H1 (cell line): ENCODE measurements around the gene VGLL4. TPM values are rescaled to one million over a fixed set of nuclear protein-coding genes. Genes with fewer than 3 reads are reported as not detected.

ENCODE experiments used
- BCL11A ChIP-seq, 2 experiments: IDR thresholded peaks; one replicate each; pipeline ENCODE4 v1.6.1; 2011; ENCODE audit warnings: low read depth in 2 of 2, low read length in 2 of 2, mild to moderate bottlenecking in 2 of 2
- HDAC2 ChIP-seq, 2 experiments: fragments of 300-600 bp in 1 of 2; sonication (generic) in 1 of 2; IDR thresholded peaks; 2 replicates each; pipeline ENCODE4 v1.6.1; 2011 to 2012; ENCODE audit warnings: low read depth in 2 of 2, low read length in 2 of 2, mild to moderate bottlenecking in 2 of 2, moderate library complexity in 2 of 2, borderline replicate concordance in 1 of 2, inconsistent platforms in 1 of 2
- NANOG ChIP-seq: IDR thresholded peaks from 2 replicates; pipeline ENCODE4 v1.6.1; 2011; ENCODE audit warnings: low read length, low read depth, mild to moderate bottlenecking, inconsistent platforms; ENCODE audit not compliant: insufficient read depth, poor library complexity, severe bottlenecking
- SP2 ChIP-seq: IDR thresholded peaks from 2 replicates; pipeline ENCODE4 v1.6.1; 2012; ENCODE audit warnings: mild to moderate bottlenecking, low read length, inconsistent platforms
- TCF12 ChIP-seq: IDR thresholded peaks from 2 replicates; pipeline ENCODE4 v1.6.1; 2011; ENCODE audit warnings: low read depth, mild to moderate bottlenecking, low read length
- polyA plus RNA-seq, 7 experiments: library from polyadenylated mRNA; depleted of rRNA in 3 of 7; stranded (reverse) in 5 of 7; unstranded in 2 of 7; fragments of >200 nt in 5 of 7; fragments of 200-250 nt in 2 of 7; gene quantifications; 1 replicate in 5 of 7; 2 replicates in 1 of 7; 4 replicates in 1 of 7; pipeline versions ENCODE4 v1.2.1 to v1.2.3, GENCODE V29; 2011 to 2013; ENCODE audit warnings: missing spikeins in 2 of 7, mixed read lengths in 2 of 7
- total RNA-seq: library from RNA; stranded (reverse); fragmentation: NEBNext Ultra II Directional; extraction: Animal tissue kit (Norgen Biotek cat#: 25700); gene quantifications from 2 replicates; pipeline ENCODE4 v1.2.1, GENCODE V29; 2021
- TF ChIP-seq, protein P1 (sequence below): IDR thresholded peaks from 2 replicates; pipeline ENCODE4 v1.6.1; 2011; ENCODE audit warnings: low read length, improper control_type of control experiment
- TF ChIP-seq, protein P2 (sequence below): fragments of 300-600 bp; sonication (generic); IDR thresholded peaks from 2 replicates; pipeline ENCODE4 v1.7.1; 2012; ENCODE audit warnings: low read length, moderate library complexity, mild to moderate bottlenecking, inconsistent platforms; ENCODE audit not compliant: insufficient replicate concordance

VGLL4 gene
- total and polyA plus RNA-seq, 2 of the 8 experiments (the other 6 are each of a cell fraction or from before 2014, with no cell fraction given) = 45.1 to 50.0 TPM

DNA sequence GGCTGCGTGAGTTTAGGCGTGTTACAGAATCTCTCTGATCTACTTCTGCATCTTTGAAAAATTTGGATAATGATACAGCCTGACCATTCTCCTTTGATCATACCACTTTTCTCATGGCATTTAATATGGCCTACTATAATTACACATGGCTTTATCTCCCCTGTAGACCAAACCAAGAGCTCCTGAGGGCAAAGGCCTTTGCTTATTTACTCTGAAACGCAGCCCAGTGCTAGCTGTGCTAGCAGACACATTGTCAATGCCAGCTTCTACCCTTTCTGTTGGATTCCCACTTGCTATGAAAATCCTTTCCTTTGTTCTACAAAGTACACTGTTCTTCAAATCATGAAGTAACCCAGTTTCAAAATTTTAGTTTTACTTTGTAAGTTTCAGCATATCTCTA, 16.5 kb upstream of the VGLL4 start (continued):
- TF ChIP-seq TCF12 (no peak), SP2 (no peak), HDAC2 (IDR thresholded peaks at IDR 0.05; ENCODE audit: borderline replicate concordance in 1 of 2, low read depth in 2 of 2, low read length in 2 of 2) (no peak), BCL11A (IDR thresholded peaks at IDR 0.05; ENCODE audit: low read depth in 2 of 2, low read length in 2 of 2) (no peak), NANOG (no peak)
- TF ChIP-seq, protein P1, sequence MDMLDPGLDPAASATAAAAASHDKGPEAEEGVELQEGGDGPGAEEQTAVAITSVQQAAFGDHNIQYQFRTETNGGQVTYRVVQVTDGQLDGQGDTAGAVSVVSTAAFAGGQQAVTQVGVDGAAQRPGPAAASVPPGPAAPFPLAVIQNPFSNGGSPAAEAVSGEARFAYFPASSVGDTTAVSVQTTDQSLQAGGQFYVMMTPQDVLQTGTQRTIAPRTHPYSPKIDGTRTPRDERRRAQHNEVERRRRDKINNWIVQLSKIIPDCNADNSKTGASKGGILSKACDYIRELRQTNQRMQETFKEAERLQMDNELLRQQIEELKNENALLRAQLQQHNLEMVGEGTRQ = no peak
- TF ChIP-seq, protein P2, sequence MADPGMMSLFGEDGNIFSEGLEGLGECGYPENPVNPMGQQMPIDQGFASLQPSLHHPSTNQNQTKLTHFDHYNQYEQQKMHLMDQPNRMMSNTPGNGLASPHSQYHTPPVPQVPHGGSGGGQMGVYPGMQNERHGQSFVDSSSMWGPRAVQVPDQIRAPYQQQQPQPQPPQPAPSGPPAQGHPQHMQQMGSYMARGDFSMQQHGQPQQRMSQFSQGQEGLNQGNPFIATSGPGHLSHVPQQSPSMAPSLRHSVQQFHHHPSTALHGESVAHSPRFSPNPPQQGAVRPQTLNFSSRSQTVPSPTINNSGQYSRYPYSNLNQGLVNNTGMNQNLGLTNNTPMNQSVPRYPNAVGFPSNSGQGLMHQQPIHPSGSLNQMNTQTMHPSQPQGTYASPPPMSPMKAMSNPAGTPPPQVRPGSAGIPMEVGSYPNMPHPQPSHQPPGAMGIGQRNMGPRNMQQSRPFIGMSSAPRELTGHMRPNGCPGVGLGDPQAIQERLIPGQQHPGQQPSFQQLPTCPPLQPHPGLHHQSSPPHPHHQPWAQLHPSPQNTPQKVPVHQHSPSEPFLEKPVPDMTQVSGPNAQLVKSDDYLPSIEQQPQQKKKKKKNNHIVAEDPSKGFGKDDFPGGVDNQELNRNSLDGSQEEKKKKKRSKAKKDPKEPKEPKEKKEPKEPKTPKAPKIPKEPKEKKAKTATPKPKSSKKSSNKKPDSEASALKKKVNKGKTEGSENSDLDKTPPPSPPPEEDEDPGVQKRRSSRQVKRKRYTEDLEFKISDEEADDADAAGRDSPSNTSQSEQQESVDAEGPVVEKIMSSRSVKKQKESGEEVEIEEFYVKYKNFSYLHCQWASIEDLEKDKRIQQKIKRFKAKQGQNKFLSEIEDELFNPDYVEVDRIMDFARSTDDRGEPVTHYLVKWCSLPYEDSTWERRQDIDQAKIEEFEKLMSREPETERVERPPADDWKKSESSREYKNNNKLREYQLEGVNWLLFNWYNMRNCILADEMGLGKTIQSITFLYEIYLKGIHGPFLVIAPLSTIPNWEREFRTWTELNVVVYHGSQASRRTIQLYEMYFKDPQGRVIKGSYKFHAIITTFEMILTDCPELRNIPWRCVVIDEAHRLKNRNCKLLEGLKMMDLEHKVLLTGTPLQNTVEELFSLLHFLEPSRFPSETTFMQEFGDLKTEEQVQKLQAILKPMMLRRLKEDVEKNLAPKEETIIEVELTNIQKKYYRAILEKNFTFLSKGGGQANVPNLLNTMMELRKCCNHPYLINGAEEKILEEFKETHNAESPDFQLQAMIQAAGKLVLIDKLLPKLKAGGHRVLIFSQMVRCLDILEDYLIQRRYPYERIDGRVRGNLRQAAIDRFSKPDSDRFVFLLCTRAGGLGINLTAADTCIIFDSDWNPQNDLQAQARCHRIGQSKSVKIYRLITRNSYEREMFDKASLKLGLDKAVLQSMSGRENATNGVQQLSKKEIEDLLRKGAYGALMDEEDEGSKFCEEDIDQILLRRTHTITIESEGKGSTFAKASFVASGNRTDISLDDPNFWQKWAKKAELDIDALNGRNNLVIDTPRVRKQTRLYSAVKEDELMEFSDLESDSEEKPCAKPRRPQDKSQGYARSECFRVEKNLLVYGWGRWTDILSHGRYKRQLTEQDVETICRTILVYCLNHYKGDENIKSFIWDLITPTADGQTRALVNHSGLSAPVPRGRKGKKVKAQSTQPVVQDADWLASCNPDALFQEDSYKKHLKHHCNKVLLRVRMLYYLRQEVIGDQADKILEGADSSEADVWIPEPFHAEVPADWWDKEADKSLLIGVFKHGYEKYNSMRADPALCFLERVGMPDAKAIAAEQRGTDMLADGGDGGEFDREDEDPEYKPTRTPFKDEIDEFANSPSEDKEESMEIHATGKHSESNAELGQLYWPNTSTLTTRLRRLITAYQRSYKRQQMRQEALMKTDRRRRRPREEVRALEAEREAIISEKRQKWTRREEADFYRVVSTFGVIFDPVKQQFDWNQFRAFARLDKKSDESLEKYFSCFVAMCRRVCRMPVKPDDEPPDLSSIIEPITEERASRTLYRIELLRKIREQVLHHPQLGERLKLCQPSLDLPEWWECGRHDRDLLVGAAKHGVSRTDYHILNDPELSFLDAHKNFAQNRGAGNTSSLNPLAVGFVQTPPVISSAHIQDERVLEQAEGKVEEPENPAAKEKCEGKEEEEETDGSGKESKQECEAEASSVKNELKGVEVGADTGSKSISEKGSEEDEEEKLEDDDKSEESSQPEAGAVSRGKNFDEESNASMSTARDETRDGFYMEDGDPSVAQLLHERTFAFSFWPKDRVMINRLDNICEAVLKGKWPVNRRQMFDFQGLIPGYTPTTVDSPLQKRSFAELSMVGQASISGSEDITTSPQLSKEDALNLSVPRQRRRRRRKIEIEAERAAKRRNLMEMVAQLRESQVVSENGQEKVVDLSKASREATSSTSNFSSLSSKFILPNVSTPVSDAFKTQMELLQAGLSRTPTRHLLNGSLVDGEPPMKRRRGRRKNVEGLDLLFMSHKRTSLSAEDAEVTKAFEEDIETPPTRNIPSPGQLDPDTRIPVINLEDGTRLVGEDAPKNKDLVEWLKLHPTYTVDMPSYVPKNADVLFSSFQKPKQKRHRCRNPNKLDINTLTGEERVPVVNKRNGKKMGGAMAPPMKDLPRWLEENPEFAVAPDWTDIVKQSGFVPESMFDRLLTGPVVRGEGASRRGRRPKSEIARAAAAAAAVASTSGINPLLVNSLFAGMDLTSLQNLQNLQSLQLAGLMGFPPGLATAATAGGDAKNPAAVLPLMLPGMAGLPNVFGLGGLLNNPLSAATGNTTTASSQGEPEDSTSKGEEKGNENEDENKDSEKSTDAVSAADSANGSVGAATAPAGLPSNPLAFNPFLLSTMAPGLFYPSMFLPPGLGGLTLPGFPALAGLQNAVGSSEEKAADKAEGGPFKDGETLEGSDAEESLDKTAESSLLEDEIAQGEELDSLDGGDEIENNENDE = no peak
